Stimulated activated CD8-positive, alpha-beta memory T cell treated with anti-CD3 and anti-CD28 coated beads, Interleukin-7, amount 100 ng/mL, for 4 hours (primary cell): ENCODE results near the gene WDHD1.
"Not testable (repeated sequence)": the region's sequence is repeated elsewhere in the genome, so short reads cannot be mapped to it uniquely, and the experiment has no call there.

Experiments used
- DNase-seq, 2 donors: peaks; one replicate each; pipeline ENCODE4 v3.0.0-alpha.2; 2020; ENCODE audit warnings: low read depth in 2 of 2

WDHD1 gene, protein sequence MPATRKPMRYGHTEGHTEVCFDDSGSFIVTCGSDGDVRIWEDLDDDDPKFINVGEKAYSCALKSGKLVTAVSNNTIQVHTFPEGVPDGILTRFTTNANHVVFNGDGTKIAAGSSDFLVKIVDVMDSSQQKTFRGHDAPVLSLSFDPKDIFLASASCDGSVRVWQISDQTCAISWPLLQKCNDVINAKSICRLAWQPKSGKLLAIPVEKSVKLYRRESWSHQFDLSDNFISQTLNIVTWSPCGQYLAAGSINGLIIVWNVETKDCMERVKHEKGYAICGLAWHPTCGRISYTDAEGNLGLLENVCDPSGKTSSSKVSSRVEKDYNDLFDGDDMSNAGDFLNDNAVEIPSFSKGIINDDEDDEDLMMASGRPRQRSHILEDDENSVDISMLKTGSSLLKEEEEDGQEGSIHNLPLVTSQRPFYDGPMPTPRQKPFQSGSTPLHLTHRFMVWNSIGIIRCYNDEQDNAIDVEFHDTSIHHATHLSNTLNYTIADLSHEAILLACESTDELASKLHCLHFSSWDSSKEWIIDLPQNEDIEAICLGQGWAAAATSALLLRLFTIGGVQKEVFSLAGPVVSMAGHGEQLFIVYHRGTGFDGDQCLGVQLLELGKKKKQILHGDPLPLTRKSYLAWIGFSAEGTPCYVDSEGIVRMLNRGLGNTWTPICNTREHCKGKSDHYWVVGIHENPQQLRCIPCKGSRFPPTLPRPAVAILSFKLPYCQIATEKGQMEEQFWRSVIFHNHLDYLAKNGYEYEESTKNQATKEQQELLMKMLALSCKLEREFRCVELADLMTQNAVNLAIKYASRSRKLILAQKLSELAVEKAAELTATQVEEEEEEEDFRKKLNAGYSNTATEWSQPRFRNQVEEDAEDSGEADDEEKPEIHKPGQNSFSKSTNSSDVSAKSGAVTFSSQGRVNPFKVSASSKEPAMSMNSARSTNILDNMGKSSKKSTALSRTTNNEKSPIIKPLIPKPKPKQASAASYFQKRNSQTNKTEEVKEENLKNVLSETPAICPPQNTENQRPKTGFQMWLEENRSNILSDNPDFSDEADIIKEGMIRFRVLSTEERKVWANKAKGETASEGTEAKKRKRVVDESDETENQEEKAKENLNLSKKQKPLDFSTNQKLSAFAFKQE

DNA sequence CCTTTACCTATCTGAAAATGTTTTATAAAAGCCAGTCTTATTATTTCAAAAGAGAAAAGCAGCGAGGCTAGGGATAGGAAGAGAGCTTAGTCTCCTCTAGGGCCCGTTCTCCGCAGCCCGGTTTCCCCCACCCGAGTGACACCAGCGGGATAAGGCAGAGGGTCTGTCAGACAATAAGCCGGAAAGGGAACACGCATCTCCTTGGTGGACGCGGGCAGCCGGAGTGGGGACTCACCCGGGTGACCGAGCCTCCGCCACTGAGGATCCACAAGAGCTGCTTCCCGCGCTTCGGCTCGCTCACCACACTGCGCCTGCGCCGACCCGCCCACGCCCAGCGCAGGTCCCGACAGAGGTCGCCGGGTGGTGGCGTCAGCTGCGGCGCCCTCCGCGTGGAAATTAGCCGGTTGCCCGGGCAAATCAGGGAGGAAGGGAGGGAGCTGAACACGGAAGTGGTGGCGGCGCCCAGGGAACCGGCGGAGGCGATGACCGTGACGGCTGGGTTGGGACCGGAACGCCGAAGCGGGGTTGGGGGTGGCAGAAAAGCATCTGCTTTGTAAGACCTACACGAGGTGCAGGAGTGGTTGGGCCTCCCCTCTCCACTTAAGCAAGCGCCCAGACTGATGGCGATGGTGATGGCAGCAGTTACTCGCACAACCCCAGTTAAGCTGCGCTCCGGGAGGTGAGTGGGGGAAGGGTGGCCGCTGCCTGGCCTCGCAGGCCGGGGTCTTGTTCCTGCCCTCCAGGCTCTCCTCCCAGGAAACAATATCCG is at the start of gene WDHD1, which contains the start of gene SOCS4:
Gene WDHD1 (minus strand): TSS at position 307 of the 769 bp plus-strand sequence. CDS start 312 bp downstream, outside the sequence.
Gene SOCS4 (plus strand): TSS at position 444 of the 769 bp plus-strand sequence. CDS start 15,806 bp downstream, outside the sequence.
- DNase-seq, result peak; percentile 89 to 96

DNA sequence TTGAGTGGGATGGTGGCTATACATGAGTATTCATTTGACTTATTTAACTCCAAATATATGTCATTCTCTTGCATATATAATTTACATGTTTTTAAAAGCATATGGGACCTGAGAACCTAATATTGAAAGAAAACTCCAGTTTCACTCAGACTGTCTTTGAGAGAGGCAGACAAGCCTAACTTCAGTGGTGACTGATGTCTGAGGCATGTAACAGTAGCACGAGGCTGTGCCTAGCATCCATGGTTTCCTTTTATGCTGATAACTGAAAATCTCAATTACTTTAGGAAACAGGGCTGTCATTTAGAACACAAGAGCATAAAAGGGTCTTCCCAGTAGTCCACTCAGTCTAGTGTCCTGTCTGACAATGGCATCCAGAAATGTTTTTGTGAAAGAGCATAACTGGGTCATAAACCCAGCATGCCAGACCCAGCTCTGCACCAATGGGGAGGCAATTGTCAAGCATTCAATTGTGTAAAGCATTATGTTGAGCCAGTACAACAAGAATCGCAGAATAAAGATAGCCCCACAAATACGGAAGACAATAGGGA is 48.8 kb upstream of the WDHD1 start:
- no peak for DNase-seq

DNA sequence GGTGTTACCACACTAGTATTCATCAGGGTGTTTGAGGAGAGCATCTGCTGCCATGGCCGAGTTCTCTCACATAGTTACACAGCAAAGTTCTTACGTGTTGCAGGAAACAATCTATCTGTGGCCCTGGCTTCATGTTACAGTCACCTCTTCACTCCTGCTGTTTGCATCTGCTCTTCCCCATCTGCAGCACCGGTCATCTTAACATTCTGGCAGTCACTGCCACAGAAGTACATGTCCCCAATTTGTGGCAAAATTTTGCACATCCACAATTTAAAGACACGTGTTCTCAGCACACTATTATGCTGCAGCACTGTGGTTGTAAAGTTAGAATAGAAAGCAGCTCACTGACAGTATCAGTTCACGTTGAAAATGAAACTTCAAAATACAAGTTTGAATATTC is 47.8 kb upstream of the WDHD1 start:
- no peak for DNase-seq

DNA sequence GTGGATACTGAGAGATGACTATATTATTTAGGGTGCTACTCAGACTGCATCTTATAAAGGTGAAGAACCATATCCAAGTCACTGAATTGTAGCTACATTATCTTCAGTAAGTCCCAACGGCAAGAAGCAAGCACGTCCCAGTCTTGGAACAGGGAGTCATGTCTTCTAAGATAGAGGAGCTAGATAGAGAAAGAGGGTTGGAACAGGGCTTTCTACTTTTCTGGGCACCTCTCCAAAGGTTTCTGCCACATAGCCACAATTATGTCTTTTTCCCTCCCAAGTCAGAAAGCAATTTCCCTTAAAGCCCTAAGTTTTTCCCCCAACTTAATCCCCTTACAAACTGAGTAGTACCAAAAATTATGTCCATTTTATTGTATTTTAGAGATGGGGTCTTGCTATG is 47.0 kb upstream of the WDHD1 start:
- DNase-seq, result no peak

DNA sequence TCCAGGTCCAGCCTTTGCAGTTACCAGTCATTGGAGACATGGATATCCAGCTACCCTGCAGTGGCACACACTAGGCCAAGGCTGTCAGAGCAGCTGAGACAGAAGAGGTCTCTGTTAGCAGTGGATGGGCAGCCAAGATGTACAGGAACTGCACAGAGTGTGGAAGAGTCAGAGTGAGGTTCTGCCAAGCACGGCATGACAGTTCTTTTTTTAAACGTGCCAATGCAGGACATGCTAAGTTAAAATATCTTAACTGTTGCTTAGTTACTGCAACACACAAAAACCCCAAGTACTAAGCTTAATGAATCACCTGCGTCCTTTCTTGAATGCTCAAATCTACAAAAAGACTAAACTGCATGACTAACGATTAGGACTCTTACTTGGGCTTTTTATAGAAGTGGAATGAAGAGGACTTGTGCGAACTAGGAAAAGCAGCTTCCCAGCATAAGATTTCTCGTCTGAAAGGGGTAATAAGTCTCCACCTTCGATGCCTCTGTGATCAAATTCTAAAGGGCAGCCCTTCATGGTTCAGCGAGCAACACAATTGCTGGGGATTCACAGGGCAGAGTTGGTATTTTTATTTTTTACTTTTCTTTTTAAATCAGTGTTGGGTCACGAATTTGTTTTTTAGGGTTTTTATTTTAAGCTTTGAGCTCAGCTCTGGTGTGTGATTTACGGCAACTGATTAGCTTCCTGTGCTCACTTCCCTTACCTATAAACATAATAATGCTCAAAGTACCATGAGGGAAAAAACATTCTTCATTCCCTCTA is 45.2 kb upstream of the WDHD1 start:
- no peak for DNase-seq

DNA sequence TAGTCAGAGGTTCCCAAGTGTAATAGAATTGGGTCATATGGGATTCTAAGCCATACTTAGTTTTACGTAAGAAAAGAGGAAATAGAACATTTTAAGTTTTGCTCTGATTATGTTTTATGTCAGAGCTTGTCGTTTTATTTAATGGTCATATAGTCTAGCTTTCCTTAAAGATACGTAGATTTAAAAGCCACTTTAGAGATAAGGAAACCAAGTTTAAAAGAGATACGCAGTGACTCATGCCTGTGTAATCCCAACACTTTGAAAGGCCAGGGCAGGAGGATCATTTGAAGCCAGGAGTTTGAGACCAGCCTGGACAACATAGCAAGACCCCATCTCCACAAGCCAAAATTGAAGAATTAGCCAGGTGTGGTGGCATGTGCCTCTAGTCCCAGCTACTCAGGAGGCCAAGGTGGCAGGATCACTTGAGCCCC is 44.1 kb upstream of the WDHD1 start:
- DNase-seq, result no peak

DNA sequence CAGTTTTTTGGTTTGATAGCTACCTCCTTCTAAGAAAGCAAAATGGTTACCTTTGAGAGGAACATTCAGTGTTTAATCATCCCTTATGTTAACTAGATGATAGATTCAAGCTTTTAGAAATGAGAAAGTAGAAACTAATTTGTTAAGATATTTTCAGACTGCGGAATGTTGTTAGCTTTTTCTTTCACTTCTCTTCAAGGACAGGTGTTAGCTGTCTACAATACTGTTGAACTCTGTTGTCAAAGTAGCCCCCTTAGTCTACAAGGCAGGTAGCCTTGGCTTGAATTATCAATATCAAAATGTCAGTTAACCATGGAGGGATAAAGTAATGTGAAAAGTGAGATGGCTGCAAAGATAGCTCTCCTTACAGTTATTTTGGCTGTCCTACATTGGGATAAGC is 39.3 kb upstream of the WDHD1 start:
- DNase-seq, result no peak

DNA sequence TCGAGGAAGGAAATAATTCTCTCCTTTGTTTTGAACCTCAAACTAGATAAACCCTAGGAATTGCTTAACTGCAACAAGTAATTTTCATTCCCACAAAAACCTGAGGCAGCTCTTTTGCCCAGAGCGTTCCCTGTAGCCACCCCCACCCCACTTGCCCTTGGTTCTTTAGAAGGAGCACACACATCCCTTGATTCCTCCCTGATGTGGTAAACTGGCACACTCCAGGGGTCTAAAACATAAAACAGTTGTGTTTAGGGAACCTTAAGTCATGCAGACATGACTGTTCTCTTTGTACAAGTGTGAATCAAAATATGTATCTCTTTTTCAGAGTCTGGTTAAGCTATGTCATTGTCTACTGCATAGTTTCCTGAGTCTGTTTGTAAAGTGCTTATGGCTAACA is 38.5 kb upstream of the WDHD1 start:
- no peak for DNase-seq

DNA sequence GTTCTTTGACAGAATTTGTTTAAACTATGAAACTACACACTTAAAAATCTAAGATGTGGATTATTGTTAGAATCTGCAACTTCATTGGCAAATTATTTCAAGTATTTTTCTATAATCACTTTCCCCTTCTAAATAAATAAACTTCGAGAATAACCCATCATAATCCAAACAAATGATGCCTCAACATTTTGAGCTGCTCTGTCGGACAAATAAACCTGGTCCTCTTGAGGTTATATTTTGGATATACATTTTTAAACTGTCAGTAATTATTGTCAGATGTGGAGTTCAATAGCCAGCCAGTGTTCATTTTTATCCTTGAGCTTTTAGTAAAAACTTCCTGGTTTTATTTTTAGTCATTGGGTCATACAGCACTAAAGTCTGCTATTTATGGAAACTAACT is 38.0 kb upstream of the WDHD1 start:
- not testable (repeated sequence) for DNase-seq

DNA sequence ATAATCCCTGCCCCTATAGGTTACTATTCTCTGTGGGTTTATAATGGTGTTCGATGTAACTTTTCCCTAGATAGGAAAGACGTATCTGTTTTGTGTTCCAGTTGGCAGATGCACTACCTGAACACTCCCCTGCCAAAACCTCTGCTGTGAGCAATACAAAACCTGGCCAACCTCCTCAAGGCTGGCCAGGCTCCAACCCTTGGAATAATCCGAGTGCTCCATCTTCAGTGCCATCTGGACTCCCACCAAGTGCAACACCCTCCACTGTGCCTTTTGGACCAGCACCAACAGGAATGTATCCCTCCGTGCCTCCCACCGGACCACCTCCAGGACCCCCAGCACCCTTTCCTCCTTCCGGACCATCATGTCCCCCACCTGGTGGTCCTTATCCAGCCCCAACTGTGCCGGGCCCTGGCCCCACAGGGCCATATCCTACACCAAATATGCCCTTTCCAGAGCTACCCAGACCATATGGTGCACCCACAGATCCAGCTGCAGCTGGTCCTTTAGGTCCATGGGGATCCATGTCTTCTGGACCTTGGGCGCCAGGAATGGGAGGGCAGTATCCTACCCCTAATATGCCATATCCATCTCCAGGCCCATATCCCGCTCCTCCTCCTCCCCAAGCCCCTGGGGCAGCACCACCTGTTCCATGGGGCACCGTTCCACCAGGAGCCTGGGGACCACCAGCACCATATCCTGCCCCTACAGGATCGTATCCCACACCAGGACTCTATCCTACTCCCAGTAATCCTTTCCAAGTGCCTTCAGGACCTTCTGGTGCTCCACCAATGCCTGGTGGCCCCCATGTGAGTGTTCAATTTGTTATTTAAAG is 35.8 kb upstream of the WDHD1 start:
- DNase-seq, result no peak

DNA sequence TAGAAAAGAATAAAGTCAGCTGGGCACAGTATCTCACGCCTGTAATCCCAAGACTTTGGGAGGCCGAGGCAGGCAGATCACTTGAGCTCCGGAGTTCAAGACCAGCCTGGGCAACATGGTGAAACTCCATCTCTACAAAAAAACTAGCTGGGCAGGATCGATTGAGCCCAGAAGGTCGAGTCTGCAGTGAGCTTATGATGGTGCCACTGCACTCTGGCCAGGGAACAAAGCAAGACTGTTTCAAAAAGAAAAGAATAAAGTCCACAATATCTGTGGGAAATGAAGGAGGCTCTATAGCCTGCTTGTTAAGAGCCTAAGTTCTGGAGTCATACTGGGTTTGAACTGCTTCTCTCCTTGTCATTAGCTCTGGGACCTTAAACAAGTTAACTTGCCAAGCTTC is 32.4 kb upstream of the WDHD1 start:
- DNase-seq, result no peak

DNA sequence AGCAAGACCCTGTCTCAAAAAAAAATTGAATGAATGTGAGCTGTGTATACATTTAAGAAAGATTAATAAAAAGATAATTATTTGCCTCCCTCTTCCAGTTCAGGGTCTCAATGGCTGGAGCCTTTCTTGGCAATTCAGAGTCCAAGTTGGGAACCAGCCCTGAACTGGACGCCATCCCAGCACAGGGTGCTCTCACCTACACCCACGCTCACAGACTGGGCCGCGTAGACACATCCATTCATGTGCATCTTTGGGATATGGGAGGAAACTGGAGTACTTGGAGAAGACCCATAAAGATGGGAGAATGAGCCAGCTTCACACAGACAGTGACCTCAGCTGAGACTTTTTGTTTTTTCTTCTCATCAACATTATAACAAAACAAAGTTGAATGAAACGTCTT is 31.0 kb upstream of the WDHD1 start:
- no peak for DNase-seq

DNA sequence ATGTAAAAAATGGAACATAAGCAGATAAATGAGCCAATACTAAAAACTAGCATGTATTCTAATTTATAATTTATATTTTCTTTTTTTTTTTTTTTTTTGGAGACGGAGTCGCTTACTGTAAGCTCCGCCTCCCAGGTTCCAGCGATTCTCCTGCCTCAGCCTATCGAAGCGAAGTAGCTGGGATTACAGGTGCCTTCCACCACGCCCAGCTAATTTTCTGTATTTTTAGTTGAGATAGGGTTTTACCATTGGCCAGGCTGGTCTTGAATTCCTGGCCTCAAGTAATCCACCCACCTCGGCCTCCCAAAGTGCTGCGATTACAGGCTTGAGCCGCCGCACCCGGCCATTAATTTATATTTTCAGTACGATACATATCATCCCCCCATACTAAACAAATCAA is 27.2 kb upstream of the WDHD1 start:
- DNase-seq, result no peak

DNA sequence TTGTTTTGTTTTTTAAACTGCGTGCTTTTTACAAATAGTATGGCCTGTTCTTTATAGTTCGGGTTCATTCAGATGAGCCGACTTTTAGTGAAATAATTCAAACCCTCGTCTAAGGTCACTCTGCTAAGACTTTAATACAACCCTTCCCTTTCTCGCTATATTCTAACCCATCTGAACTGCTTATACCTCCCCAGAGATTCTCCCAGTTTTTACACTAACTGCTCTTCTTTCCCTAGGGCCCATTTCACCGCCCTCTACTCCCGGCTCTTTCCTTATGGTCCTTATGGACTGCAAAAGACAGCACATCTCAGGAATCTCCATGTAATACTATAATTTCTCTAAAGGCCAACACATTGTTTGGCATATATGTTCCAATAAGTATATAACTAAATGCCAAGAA is 26.6 kb upstream of the WDHD1 start:
- DNase-seq, result no peak

DNA sequence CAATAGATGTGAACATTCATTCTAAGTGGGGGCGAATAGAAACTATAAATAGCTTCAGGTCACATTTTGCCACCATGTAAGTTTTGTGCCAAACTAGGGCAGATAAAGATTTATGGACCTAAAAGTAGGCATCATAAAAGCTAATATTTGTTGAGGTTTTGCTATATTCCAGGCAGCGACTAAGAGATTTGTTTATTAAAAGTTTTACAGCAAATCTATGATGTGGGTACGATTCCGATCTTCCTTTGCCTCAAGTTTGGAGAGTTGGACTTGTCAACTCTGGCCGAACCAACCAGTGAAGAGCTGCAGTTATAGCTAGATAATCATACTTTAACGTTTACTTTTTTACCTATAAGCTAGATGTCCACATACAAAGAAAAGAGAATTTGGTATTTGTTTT is 26.1 kb upstream of the WDHD1 start:
- DNase-seq, result no peak

DNA sequence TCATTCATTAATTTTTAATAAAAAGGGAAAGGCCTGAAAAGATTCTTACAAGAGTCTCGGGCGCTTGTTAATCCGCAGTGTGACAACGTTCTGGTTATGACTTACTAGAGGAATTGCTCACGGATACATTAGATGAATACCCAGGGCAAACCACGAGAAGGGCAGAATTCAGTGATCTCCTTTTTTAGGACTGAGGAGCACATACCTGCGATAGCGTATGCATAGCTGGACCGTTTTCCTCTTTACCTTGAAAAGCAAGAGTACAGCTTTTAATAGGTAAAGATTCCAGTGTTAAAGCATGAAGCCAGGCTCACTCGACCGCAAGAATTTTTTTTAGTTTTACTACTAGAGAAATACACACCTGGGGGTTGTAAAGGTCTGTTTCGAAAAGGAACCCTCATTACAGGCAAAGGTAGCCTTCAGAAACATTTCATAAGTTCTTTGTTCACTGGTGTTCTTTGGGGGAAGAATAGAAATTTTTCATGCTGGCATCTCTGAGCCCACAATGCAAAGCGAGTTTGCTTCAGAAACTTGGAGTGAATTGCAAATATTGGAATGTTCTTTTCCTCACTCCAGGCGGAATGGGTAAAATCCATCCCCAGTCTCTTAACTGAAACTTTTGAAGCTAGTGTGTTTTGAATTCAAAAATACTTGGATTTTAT is 25.5 kb upstream of the WDHD1 start:
- no peak for DNase-seq

DNA sequence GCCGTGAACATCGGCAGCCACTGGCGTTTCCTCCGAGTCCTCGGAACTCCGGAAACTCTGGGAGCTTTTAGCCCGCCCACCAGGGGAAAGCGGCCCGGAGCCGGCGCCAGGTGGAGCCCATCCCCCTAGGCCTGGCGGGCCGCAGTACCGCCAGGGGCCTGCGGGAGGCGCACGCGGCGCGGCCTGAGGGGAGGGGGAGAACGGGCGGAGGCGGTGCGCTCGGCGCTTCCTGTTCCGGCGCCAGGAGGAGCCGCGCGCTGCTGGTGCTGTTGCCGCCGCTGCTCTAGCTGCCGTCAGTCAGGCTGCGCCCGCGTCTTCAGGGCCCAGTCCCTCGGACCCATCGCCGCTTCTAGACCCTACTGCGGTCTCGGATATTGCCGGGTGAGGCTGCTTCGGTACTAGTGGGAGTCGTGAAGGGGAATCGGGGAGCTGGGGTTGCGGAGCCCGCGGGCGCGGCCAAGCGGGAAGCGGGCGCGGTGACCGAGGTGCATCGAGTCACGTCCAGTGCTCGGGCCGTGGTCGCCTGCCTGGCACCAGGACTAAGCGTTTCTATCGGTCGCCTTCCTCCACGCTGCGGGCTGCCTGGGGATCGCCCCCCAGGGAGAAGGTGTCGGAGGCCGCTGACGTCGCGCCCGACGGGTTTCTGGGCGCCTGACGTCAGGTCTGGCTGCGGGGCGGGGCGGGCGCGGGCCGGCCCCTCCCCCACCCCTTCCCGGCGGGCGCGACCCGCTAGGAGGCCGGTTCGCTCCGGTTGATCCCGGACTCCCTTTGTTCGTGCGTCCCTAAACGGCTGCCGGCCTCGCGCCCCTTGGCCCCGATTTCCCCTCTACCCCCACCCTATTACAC is 24.7 kb upstream of the WDHD1 start, which contains the start of gene MAPK1IP1L:
Gene MAPK1IP1L (plus strand): TSS at position 225 of the 846 bp plus-strand sequence. CDS start 10,037 bp downstream, outside the sequence.
- DNase-seq, result peak; percentile 72 to 86

DNA sequence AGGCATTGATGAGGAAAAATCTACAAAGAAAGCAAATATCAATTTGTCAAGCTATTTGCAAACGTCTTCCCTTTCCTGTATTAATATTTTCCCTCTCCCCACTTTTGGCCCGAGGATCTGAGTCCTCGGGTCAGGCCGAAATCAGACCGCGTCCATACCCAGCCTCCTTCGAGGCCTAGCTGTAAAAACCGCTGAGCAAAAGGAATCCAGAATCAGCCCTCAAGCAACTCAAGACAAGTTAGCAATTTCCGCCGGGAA is 24.2 kb upstream of the WDHD1 start:
- no peak for DNase-seq
